ENCODE measurements around the gene C1QBP.

- TF ChIP-seq CTCF (IDR thresholded peaks at IDR 0.05) (peak; percentile 96 to 100 (median 100)), POLR2A (IDR thresholded peaks at IDR 0.05) (peak in 2 of 4 donors; percentile 36 to 71)
Measured at GRCh38 chr17:5438716-5439445, at the start of gene C1QBP.

Data from esophagus squamous epithelium (tissue), 4 donors.